Right lobe of liver (tissue), 6 donors: ENCODE results near the gene IDH1. TPM values are rescaled to one million over a fixed set of nuclear protein-coding genes. Genes with fewer than 3 reads are reported as not detected.

ENCODE experiments used
- ATAC-seq, 4 donors: fragments of 200-7000 bp; cut with Tn5 transposase; one replicate each; pipeline ENCODE4 v1.9.1; 2020; ENCODE audit warnings: mild to moderate bottlenecking in 4 of 4, moderate library complexity in 4 of 4
- DNase-seq, 3 donors: peaks; one replicate each; pipeline ENCODE4 v3.0.0-alpha.2; 2020
- H3K27ac ChIP-seq, 3 donors: fragments of 200-600 bp; one replicate each; pipeline ENCODE4 v1.8.0; 2022
- H3K27me3 ChIP-seq, 2 donors: fragments of 200-600 bp; one replicate each; pipeline ENCODE4 v1.8.0; 2022
- H3K36me3 ChIP-seq, 4 donors: fragments of 200-600 bp; sonication (generic) in 1 of 4; one replicate each; pipeline versions ENCODE4 v1.5.1 to v1.8.0; 2017 to 2022; ENCODE audit warnings: control low read depth in 1 of 4
- H3K4me1 ChIP-seq, 4 donors: fragments of 200-600 bp; sonication (generic) in 1 of 4; one replicate each; pipeline versions ENCODE4 v1.5.1 to v1.8.0; 2017 to 2022; ENCODE audit warnings: control low read depth in 1 of 4
- H3K4me3 ChIP-seq, 3 donors: fragments of 200-600 bp; one replicate each; pipeline ENCODE4 v1.8.0; 2022
- H3K9me3 ChIP-seq, 4 donors: fragments of 200-600 bp; sonication (generic) in 1 of 4; one replicate each; pipeline versions ENCODE4 v1.5.1 to v1.8.0; 2017 to 2022; ENCODE audit warnings: control low read depth in 1 of 4
- CTCF ChIP-seq, 4 donors: fragments of 200-600 bp in 3 of 4; fragments of 450-650 bp in 1 of 4; IDR thresholded peaks; one replicate each; pipeline versions ENCODE4 v1.5.1 to v1.8.0; 2016 to 2022; ENCODE audit warnings: antibody characterized with exemption in 4 of 4, mild to moderate bottlenecking in 2 of 4
- POLR2A ChIP-seq: fragments of 450-650 bp; IDR thresholded peaks from one replicate; pipeline ENCODE4 v1.6.1; 2017; ENCODE audit warnings: antibody characterized with exemption, mild to moderate bottlenecking
- WGBS: methylation state at CpG from one replicate; pipeline ENCODE4 v1.1.6; 2018; ENCODE audit warnings: low coverage, low lambda C conversion rate; ENCODE audit not compliant: insufficient coverage; ENCODE audit errors: missing lambda C conversion rate; 5-methylcytosine and 5-hydroxymethylcytosine counted together
- intact Hi-C, 2 donors: fragments of 100-400 bp; cut with DNase I; formaldehyde crosslinking; loops; one replicate each; pipeline versions ENCODE4 v1.11.2 to v1.14.1; 2022
- total RNA-seq, 6 experiments: library from RNA; depleted of rRNA in 2 of 6; stranded (reverse); fragments of >200 nt in 2 of 6; fragmentation: NEBNext Ultra II Directional in 3 of 6; extraction: Animal tissue kit (Norgen Biotek cat#: 25700) in 3 of 6; gene quantifications; one replicate each; pipeline versions ENCODE4 v1.1.0 to v1.2.4, GENCODE V29; 2016 to 2023
- donor health status: DM: no; HTN: yes; CAD: no.
- donor health status: DM: no; HTN: no; CAD: no.
- donor health status: DM: no; HTN: no; CAD: no.
- donor health status: DM: no; HTN: yes; CAD: no.
- donor health status: DM: no; HTN: yes; CAD: no.

Gene IDH1
- total RNA-seq, 6 experiments from 2014 or later = 147 to 682 (median 184) TPM

DNA sequence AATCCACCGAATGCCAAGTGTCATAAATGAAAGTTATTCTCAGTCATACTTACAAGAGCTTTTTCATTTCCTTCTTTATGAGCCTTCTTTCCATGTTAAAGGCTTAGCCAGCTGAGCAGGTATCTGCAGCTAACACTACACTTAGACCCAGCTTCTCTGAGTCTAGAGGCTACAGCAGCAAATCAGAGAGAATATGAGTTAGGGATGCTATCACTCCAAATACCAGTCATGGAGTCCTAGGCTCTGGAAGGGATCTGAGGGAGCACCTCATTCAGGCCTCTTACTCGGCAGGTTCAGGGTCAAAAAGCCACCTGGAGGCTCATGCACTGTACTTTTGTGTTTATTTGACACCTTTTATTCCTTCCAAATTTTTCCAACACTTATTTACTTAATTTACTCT lies 68.0 kb downstream of the IDH1 start:
- intact Hi-C loops = no loop called here
- ATAC-seq (no peak), DNase-seq (no peak)
- 75% methylated on average over 2 of the region's 2 CpGs for WGBS
- H3K9me3 ChIP-seq = no peaks in the 10 kb centered on the region
- no peak overlapping the region for H3K27ac ChIP-seq
- H3K36me3 ChIP-seq = no peaks in the 10 kb centered on the region
- TF ChIP-seq CTCF (IDR thresholded peaks at IDR 0.05) (no peak), POLR2A (no peak)
- peaks cover 0 to 11% (median 3%) of the 10 kb centered on the region in 4 donors for H3K4me1 ChIP-seq
- H3K27me3 ChIP-seq = no peaks in the 10 kb centered on the region
- H3K4me3 ChIP-seq = no peak overlapping the region

DNA sequence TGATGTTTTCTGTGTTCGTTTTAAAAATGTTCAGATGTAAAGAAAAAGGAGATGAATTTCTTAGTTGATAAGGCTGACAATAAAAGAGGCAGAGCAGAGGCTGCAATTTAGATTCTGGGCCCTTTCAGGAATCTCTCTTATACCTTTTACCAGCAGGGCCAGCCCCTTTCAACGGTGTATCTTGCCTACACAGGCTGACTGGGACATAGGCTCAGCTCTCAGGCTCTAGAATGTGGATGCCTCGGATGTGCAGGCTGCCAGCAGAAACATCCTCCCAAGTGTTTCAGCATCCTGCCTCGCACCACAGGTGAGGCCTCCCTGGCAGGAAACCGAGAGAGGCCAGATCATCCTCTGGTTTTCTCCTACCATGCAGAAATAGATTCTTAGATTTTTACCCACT lies 68.4 kb downstream of the IDH1 start:
- H3K27ac ChIP-seq = no peak overlapping the region
- peaks cover 0 to 11% (median 3%) of the 10 kb centered on the region in 4 donors for H3K4me1 ChIP-seq
- intact Hi-C loops = no loop called here
- no peaks in the 10 kb centered on the region for H3K9me3 ChIP-seq
- H3K4me3 ChIP-seq = no peak overlapping the region
- ATAC-seq = no peak
- H3K27me3 ChIP-seq = no peaks in the 10 kb centered on the region
- TF ChIP-seq POLR2A (no peak), CTCF (IDR thresholded peaks at IDR 0.05) (no peak)
- no peaks in the 10 kb centered on the region for H3K36me3 ChIP-seq
- 68% methylated on average over 2 of the region's 5 CpGs for WGBS
- no peak for DNase-seq

Other genes starting within 250 kb of the IDH1 start
- 10 to 100 TPM in 2 of 6 experiments, 1 to 10 TPM in 4; 4.4 to 13.4 (median 8.9) TPM for gene PLEKHM3, start 229.5 kb downstream of the IDH1 start, total RNA-seq
- not detected for gene CRYGD, start 130.5 kb downstream of the IDH1 start, total RNA-seq
- not detected for gene CRYGC, start 125.2 kb downstream of the IDH1 start, total RNA-seq
- not detected for gene CRYGB, start 108.9 kb downstream of the IDH1 start, total RNA-seq
- not detected for gene CRYGA, start 91.5 kb downstream of the IDH1 start, total RNA-seq
- gene C2orf80, start 65.0 kb downstream of the IDH1 start, total RNA-seq = not detected
- gene PIKFYVE, start 11.2 kb upstream of the IDH1 start, total RNA-seq = 10 to 100 TPM; 10.7 to 16.0 (median 13.2) TPM
- gene PTH2R, start 151.7 kb upstream of the IDH1 start, total RNA-seq = under 1 TPM in 3 of 6 experiments, not detected in 3; 0.07 to 0.19 (median 0.16) TPM